HG02870 (cell line): ENCODE results near the gene OR2H2.

Source experiments
- ATAC-seq: cut with Tn5 transposase; IDR thresholded peaks from one replicate; pipeline ENCODE4 v1.9.1; 2021; ENCODE audit warnings: mild to moderate bottlenecking, moderate library complexity; ENCODE audit not compliant: unreplicated experiment

Gene OR2H2

DNA sequence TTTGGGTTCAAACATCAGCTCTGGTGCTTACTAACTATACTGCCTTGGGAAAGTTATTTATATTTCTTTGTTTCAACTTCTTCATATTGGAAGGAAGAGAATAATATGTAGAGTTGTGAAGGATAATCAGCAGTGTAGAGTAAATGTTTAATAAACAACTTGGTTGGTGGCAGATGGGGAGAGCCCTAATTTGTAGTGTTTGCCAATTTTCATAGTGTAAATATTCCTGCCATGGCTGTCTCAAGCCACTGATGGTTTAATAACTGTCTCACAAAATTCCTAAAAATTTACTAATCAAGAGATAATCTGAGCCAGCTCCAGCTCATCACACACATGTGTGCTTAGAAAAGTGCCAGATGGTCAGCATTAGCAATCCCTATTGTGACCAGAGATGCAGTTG is at the start of gene OR2H2:
TSS of gene OR2H2 (plus strand) at position 301 of the 400 bp plus-strand sequence. CDS start 2,824 bp downstream, outside the sequence.
- ATAC-seq, result no peak

DNA sequence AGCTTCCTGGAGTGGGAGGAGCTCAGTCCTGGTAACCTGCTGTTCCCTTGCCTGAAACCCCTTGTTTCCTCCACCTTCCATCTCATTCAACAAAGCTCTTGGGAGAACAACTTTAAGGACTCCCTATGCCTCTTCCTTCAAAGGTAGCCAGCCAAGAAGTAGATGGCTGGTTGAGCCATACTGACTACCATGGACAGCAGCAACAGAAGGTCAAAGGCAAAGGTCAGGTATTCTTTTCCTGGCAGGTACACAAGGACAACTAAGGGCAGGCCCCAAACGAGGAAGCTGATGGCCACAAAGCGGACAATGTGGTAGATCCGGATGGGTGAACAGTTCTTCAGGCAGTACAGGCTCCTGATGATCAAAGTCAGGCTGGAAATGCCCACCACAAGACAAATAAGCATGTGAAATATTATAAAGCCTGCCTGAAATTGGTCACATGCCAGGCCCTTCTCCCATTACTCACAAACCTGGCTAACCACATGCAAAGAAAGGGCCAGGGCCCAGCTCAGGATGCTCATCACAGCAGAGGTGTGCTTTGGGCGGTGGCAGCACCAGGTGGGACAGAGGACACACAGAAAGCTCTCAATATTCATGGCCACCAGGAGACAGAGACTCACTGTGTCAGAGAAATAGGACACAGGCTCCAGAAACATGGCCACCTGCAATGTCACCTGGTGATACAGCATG is 47.1 kb upstream of the OR2H2 start:
- ATAC-seq, result no peak

DNA sequence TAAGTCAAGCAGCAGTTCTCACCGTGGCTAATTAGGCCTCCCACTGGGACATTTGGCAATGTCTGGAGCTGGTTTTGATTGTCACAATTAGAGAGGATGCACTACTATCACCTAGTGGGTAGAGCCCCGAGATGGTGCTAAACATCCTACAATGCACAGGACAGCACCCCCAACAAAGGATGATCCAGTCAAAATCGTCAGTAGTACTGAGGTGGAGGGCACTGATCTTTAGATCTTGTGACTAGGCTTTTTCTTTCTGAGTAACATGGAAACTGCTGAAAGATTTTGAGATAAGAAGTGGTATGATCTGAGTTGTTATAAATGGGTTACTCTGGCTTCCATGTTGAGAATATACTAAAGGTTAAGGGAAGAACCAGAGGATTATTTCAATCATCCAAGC is 37.3 kb upstream of the OR2H2 start:
- no peak for ATAC-seq

DNA sequence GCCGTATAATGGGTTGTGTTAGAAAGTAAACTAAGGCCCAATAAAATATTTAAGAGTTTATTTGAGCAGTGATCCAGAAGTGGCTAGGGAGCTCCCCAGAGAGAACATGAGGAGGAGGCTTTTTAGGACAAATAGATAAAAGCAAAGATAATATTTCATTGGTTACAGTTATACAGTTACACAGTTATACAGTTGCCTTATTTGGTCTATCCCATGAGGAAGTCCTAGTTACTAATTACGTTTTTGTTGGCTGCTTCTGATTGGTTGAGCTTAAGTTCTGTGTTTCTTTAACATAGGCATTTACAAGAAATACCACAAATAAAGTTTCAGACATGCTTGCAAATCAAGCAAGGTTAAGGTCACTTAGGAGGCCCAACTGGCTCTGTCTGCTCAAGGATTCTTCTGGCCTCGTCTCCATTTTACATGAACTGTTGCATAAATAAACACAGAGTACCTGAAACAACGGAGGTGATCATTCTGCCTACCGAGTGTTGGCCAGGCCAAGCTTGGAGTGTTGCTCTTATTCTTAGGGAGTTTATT is 32.3 kb upstream of the OR2H2 start:
- ATAC-seq, result peak; percentile 96

DNA sequence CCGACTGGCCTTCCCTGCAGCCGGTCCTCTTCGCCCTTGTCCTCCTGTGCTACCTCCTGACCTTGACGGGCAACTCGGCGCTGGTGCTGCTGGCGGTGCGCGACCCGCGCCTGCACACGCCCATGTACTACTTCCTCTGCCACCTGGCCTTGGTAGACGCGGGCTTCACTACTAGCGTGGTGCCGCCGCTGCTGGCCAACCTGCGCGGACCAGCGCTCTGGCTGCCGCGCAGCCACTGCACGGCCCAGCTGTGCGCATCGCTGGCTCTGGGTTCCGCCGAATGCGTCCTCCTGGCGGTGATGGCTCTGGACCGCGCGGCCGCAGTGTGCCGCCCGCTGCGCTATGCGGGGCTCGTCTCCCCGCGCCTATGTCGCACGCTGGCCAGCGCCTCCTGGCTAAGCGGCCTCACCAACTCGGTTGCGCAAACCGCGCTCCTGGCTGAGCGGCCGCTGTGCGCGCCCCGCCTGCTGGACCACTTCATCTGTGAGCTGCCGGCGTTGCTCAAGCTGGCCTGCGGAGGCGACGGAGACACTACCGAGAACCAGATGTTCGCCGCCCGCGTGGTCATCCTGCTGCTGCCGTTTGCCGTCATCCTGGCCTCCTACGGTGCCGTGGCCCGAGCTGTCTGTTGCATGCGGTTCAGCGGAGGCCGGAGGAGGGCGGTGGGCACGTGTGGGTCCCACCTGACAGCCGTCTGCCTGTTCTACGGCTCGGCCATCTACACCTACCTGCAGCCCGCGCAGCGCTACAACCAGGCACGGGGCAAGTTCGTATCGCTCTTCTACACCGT is 31.5 kb upstream of the OR2H2 start:
- no peak for ATAC-seq

DNA sequence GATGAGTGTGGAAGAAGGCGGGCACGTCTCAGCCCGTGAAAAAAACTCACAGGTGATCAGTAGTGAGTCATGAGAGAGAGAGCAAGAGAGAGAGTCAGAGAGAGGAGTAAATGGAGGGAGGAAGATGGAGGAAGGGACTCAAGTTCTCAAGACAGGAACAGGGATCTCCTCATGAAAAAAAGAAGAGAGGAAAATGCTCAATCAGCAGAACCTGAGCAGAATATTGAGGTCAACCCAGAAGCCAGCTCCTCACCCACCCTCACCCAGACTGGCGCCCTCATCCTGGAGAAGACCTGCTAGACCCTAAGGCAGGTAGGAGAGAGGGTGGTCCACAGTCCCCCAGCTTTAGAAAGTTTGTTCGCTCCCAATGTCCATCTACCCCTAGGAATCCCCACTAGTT is 30.2 kb upstream of the OR2H2 start:
- no peak for ATAC-seq

DNA sequence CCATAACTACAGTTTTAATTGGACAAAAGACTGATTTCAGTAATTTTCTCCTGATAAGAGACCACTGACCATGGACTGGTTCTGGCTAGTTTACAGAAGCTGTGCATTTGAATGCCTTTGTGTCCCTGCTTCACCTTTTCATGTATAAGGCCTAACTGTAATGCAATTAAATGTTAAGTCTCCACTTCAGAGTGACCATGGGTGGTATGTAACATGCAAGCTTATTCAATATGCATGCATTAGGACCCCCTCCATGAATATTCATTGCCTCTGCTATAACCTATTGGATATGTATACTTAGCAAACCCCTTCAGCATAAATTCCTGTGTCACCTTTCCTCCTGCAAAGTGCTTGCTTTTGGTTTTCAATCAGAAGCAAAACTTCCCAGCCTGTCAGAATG is 27.6 kb upstream of the OR2H2 start:
- no peak for ATAC-seq

DNA sequence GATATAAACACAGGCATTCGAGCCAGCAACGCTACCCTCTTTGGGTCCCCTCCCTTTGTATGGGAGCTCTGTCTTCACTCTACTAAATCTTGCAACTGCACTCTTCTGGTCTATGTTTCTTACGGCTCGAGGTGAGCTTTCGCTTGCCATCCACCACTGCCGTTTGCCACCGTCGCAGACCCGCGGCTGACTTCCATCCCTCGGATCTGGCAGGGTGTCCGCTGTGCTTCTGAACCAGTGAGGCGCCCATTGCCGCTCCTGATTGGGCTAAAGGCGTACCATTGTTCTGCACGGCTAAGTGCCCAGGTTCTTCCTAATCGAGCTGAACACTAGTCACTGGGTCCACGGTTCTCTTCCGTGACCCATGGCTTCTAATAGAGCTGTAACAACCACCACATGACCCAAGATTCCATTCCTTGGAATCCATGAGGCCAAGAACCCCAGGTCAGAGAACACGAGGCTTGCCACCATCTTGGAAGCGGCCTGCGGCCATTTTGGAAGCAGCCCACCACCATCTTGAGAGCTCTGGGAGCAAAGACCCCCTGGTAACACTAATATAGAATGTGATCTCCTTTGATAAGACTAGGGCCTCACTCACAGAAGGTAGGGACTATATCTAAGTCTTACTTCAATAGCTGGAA is 26.4 kb upstream of the OR2H2 start:
- ATAC-seq, result no peak

DNA sequence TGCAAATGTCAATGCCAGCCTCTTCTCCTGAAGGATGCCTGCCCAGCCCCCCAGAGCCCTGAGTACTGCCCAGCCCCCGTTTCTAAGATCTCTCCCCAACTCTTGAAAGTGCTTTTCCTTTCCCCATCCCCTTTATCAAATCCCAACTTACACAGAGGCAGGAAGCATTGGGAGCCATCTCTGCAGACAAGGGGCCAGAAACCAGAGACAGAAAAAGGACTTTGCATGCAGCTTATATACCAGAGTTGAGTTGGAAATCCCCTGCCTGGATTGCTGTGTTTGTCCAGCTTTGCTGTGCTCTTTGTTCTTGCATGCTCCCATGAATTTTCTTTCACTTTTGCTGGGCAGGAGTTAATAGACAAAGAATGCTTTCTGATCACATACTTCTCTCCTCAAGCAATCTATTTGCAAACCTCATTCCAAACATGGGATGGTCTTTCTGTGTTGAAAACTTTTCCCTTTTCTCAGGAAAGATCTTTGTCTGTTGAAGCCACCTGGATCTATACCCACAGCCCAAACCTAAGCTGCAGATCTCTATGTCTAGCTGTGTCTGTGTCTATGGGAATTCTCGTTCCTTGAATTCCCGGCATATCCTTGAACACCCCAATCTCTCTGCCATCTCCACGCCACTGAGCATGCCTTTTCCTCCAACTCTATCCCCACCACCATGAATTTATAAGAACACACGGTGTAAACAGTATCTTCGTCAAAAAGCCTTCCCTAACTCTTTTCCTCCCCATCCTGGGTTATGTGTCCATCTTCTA is 25.2 kb upstream of the OR2H2 start, which contains the start of gene UBD:
TSS of gene UBD (minus strand) at position 209 of the 764 bp plus-strand sequence. CDS start at position 178, 31 bp downstream.
- no peak for ATAC-seq

DNA sequence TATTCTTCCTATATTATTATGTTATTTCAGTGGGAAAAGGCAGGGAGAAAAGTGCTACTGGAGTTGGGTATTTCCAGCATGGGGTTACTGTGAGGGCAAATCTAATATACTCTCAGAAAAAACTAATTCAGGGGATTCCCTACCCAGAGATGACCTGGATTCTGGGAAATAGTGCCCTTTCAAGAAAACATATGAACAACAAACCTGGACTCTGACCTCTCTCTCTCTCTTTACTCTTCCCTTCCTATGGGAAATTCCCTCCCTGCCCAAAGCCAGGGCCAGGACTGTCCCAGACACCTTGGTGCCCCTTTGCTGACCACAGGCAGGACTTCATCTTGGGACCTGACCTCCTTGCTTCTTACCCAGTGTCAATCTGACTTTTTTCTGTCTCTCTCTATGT is 23.8 kb upstream of the OR2H2 start:
- ATAC-seq, result no peak

DNA sequence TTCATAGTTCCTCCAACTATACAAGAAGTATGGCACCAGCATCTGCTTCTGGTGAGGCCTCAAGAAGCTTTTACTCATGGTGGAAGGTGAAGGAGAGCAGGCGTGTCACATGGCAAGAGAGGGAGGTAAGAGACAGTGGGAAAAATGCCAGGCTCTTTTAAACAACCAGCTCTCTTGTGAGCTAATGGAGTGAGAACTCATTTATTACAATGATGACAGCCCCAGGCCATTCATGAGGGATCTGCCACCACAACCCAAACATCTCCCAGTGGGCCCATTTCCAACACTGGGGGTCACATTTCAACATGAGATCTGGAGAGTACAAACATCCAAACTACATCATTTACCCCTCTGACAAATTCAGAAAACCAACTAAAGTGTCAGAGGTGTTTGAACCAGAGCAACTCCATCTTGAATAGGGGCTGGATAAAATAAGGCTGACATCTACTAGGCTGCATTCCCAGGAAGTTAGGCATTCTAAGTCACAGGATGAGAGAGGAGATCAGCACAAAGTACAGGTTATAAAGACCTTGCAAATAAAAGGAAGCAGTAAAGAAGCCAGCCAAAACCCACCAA is 23.2 kb upstream of the OR2H2 start:
- ATAC-seq, result no peak

DNA sequence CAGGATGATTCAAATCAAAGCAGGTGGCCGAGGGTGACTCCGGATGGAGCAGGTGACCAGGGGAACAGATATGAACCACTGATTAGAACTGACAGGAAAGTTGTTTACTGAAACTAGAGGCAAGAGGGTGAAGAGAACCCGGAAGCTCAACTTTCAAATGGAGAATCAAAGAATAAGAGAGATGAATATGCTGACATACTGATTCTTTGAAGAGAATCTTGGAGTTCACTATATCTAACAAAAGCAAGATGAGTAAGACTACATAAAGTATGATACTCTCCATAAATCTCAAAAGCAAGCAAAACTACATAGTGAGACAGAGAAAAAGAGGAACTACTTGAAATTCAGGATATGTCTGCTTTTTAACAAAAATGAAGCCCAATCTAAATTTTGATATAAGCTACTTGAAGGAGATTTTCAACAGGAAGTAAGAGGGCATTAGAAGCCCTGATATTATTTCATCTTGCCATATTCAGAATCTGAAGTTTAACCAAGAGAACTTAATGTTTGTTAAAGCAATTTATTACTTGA is 21.4 kb upstream of the OR2H2 start:
- no peak for ATAC-seq

DNA sequence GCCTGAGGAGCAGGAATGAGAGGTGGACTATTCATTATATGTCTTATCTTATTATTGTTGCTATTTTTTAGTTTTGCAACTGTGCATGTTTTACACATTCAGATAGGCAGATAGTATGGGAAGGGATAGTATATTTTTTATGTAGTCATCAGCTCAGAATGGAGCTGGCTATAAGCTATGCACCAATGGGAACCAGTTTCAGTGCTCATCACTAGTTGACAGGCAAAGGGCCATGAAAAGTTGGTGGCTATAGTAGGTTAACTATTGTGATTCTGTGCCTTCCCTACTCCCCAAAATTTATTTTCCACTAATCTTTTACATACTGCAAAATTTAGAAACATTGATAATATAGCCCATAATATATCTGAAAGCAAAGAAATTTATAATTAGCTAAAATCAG is 20.0 kb upstream of the OR2H2 start:
- no peak for ATAC-seq

DNA sequence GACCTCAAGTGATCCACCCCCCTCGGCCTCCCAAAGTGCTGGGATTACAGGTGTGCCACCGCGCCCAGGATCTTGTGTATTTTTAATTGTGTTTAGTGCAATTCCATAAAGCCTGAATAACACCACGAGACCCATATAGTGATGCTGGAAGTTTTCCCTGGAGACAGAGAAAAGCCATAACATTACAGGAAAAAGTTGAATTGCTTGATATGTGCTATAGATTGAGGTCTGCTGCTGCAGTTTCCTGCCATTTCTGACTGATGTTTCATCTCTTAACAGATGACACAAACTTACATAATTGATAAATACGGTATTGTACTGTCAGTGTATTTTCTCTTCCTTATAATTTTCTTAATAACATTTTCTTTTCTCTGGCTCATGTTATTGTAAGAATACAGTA is 18.1 kb upstream of the OR2H2 start:
- no peak for ATAC-seq

DNA sequence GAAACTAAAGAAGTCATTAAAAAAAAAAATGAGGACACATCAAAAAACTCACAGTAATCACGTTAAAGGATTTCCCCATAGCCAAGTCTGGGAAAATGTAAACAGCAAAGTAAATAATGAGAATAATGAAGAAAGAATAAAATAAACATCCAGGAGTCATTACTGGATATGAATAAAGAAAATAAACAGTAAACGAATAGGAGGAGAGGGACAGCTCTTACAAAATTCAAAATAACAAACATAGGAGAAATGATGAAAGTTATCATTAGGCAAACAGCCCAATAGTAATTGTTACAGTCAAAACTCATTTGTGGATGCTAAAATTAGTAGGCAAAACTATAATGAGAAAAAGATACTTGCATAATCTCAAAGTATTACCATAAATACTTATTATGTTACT is 17.4 kb upstream of the OR2H2 start:
- no peak for ATAC-seq

DNA sequence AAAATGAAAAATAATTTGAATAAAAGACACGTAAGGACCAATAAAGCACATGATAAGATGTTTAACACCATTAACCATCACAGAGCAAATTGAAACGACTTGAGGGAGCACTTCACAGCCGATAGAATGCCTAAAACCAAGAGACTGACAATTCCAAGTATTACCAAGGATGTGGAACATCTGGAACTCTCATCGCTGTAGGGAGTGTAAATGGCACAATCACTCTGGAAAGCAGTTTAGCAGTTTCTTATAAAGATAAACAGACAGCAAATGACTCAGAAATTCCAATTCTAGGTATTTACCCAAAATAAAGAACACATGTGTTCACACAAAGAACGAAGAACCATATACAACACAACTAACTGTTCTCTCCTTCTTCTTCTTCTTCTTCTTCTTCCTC is 16.9 kb upstream of the OR2H2 start:
- ATAC-seq, result no peak

DNA sequence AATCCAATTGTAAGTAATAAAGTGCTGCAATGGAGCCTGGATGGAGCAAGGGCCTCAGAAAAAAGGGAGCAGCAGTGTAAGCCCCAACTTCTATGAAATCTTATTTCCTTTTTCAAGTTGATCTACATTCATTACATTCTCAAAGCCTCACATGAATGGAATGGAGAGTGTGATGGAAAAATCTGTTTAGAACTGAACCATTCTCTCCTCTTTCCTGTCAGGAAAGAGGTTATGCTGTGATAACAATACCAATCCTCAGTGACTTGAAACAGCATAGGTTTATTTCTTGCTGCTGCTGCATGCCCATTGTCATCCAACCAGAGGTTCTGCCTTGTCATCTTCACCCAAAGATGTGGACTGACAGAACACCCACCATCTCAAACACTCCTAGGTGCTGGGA is 8.9 kb upstream of the OR2H2 start:
- no peak for ATAC-seq

DNA sequence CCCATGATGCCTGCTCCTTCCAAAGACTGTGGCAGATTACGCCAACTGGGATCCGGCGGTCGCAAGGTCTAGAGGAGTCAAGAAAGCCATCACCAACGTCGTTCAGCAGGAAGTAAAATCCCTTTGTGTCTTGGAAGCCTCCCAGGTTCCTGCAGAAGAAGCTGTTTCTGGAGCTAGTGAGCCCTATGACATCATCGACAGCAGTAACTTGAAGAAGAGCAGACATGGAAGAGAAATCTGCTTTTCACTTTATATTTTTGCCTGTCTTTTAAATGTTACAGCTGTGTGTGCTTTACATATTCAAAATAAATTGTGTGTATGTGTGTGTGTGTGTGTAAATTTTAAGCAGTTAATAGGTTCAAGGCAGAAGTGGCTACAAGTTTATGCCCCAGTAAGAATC is 7.4 kb upstream of the OR2H2 start:
- no peak for ATAC-seq

DNA sequence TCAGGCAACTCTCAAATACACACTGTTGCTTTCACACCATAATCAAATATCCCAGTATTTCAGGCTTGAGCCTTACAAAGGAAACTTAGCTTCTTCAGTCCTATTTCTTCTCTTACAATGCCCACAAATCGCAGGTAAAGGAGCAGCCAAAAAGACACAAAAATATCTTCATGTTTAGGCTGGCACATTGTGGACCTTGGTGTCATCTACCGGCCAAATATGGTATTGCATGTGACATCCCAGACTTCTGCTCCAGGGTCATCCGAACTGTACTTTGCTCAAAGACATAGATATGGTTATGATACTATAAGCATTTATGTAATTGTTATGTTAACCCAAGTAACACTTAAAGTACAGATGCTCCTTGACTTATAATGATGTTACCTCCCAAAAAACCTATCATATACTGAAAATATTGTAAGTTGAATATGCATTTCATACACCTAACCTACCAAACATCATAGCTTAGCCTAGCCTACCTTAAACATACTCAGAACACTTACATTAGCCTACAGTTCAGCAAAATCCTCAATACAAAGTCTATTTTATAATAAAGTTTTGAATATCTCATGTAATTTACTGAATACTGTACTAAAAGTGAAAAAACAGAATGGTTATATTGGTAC is 4.6 kb downstream of the OR2H2 start:
- no peak for ATAC-seq
